HepG2 (cell line): ENCODE results near the gene STK10. TPM values are rescaled to one million over a fixed set of nuclear protein-coding genes. Genes with fewer than 3 reads are reported as not detected.

Experiments used
- ATAC-seq: fragments of 200-7000 bp; cut with Tn5 transposase; 3 replicates; pipeline ENCODE4 v1.9.1; 2020; ENCODE audit warnings: mild to moderate bottlenecking, moderate library complexity
- BruUV-seq: library from RNA; stranded (reverse); fragments of 400-500 nt; replicated peaks from 2 replicates; lab custom pipeline; 2021; lab: Mats Ljungman, UMichigan
- CTCF ChIA-PET: fragments of 300-600 bp; formaldehyde crosslinking; extraction: SDS; loops from one replicate; lab custom pipeline; 2021; ENCODE audit warnings: low total read pairs, inconsistent platforms, low intra/inter-chr PET ratio; lab: Yijun Ruan, JAX
- POLR2A ChIA-PET: fragments of 350-600 bp; sonication (Branson Sonifier 250); formaldehyde crosslinking; loops from one replicate; lab custom pipeline; 2020; ENCODE audit warnings: antibody characterized with exemption, inconsistent platforms; lab: Yijun Ruan, JAX
- DNase-seq: peaks from one replicate; pipeline ENCODE4 v3.0.0-alpha.2; 2015; ENCODE audit warnings: low spot score
- FAIRE-seq: peaks from 3 replicates; lab custom pipeline; 2011; peaks lifted over from hg19 to GRCh38; lab: Jason Lieb, UNC
- H2AFZ ChIP-seq: one replicate; pipeline ENCODE4 v1.6.1; 2011; ENCODE audit warnings: low read length, inconsistent platforms
- H3K27ac ChIP-seq: fragments of 300-600 bp; 3 replicates; pipeline ENCODE4 v1.8.0; 2011; ENCODE audit warnings: mixed run types, mild to moderate bottlenecking, mixed read lengths, low read length, inconsistent platforms; ENCODE audit not compliant: insufficient read depth; ENCODE audit errors: extremely low read length
- H3K27me3 ChIP-seq, 2 experiments: fragments of 200-600 bp in 1 of 2; 2 replicates in 1 of 2; 3 replicates in 1 of 2; pipeline versions ENCODE4 v1.6.0 to v1.8.0; 2011; ENCODE audit warnings: low read length in 2 of 2, mild to moderate bottlenecking in 2 of 2, moderate library complexity in 2 of 2, inconsistent platforms in 1 of 2; ENCODE audit not compliant: insufficient read depth in 2 of 2, control insufficient read depth in 1 of 2
- H3K36me3 ChIP-seq, 2 experiments: fragments of 200-600 bp in 1 of 2; replicated peaks in 1 of 2; 2 replicates in 1 of 2; 3 replicates in 1 of 2; pipeline versions ENCODE4 v1.5.1 to v1.8.0; 2011; ENCODE audit warnings: low read length in 2 of 2, inconsistent platforms in 1 of 2; ENCODE audit not compliant: insufficient read depth in 2 of 2, control insufficient read depth in 1 of 2
- H3K4me1 ChIP-seq: 2 replicates; pipeline ENCODE4 v1.5.1; 2012; ENCODE audit warnings: low read length, inconsistent platforms; ENCODE audit not compliant: insufficient read depth
- H3K4me2 ChIP-seq: 2 replicates; pipeline ENCODE4 v1.6.0; 2011; ENCODE audit warnings: low read depth, low read length, inconsistent platforms
- H3K4me3 ChIP-seq, 3 experiments: fragments of 200-600 bp in 1 of 3; sonication (generic), shearing (Covaris generic) in 1 of 3; replicated peaks in 1 of 3; 2 replicates each; pipeline ENCODE4 v1.5.1; 2011 to 2016; ENCODE audit warnings: low read length in 3 of 3, inconsistent platforms in 2 of 3, low read depth in 2 of 3, mild to moderate bottlenecking in 2 of 3, control low read depth in 1 of 3, mixed read lengths in 1 of 3; ENCODE audit not compliant: insufficient read depth in 1 of 3
- H3K79me2 ChIP-seq: one replicate; pipeline ENCODE4 v1.6.1; 2011; ENCODE audit warnings: low read length, inconsistent platforms; ENCODE audit not compliant: insufficient read depth
- H3K9ac ChIP-seq: 2 replicates; pipeline ENCODE4 v1.6.0; 2011; ENCODE audit warnings: mild to moderate bottlenecking, low read depth, low read length, inconsistent platforms; ENCODE audit not compliant: insufficient read depth
- H3K9me3 ChIP-seq: 2 replicates; pipeline ENCODE4 v1.5.1; 2012; ENCODE audit warnings: mild to moderate bottlenecking, low read length
- H4K20me1 ChIP-seq: 2 replicates; pipeline ENCODE4 v1.6.0; 2011; ENCODE audit warnings: inconsistent platforms, mild to moderate bottlenecking, low read length, moderate library complexity; ENCODE audit not compliant: insufficient read depth
- AKNA ChIP-seq: sonication (generic); formaldehyde crosslinking; IDR thresholded peaks from 2 replicates; pipeline ENCODE4 v1.4.0; 2020; ENCODE audit warnings: missing genetic modification reagents, borderline replicate concordance
- MAFG ChIP-seq: sonication (generic); formaldehyde crosslinking; IDR thresholded peaks from 2 replicates; pipeline ENCODE4 v1.5.1; 2020; ENCODE audit warnings: mild to moderate bottlenecking, missing genetic modification reagents
- NFYC ChIP-seq: IDR thresholded peaks from 2 replicates; pipeline ENCODE4 v1.6.1; 2016; ENCODE audit warnings: missing genetic modification reagents, missing compliant biosample characterization
- NR2F1 ChIP-seq, 2 experiments: fragments of 450-650 bp in 1 of 2; formaldehyde crosslinking in 1 of 2; IDR thresholded peaks; 2 replicates each; pipeline versions ENCODE4 v1.5.0 to v1.6.1; 2016 to 2020; ENCODE audit warnings: mild to moderate bottlenecking in 1 of 2, missing compliant biosample characterization in 1 of 2, missing genetic modification reagents in 1 of 2, moderate library complexity in 1 of 2
- PHF20 ChIP-seq: sonication (generic); formaldehyde crosslinking; IDR thresholded peaks from 2 replicates; pipeline ENCODE4 v1.5.0; 2020; ENCODE audit warnings: mild to moderate bottlenecking, missing genetic modification reagents
- PLRG1 ChIP-seq: fragments of 450-650 bp; conservative IDR thresholded peaks from 2 replicates; pipeline ENCODE4 v1.6.1; 2016
- SOX6 ChIP-seq, 2 experiments: fragments of 450-650 bp in 1 of 2; sonication (generic) in 1 of 2; formaldehyde crosslinking in 1 of 2; IDR thresholded peaks; 2 replicates each; pipeline versions ENCODE4 v1.4.0 to v1.6.1; 2017 to 2020; ENCODE audit warnings: antibody characterized with exemption in 1 of 2, mild to moderate bottlenecking in 1 of 2, missing genetic modification reagents in 1 of 2
- ZNF180 ChIP-seq: sonication (generic); formaldehyde crosslinking; IDR thresholded peaks from 2 replicates; pipeline ENCODE4 v1.4.0; 2020; ENCODE audit warnings: low read depth, missing genetic modification reagents, borderline replicate concordance
- ZNF260 ChIP-seq: sonication (generic); formaldehyde crosslinking; IDR thresholded peaks from 2 replicates; pipeline ENCODE4 v1.4.0; 2020; ENCODE audit warnings: missing genetic modification reagents, low read depth, mild to moderate bottlenecking, borderline replicate concordance
- ZNF44 ChIP-seq: sonication (generic); formaldehyde crosslinking; IDR thresholded peaks from 2 replicates; pipeline ENCODE4 v1.5.1; 2020; ENCODE audit warnings: mild to moderate bottlenecking, missing genetic modification reagents
- ZNF737 ChIP-seq: sonication (generic); formaldehyde crosslinking; IDR thresholded peaks from 2 replicates; pipeline ENCODE4 v1.5.0; 2020; ENCODE audit warnings: missing genetic modification reagents, mild to moderate bottlenecking, borderline replicate concordance
- ZNF781 ChIP-seq: sonication (generic); formaldehyde crosslinking; IDR thresholded peaks from 2 replicates; pipeline ENCODE4 v1.5.1; 2020; ENCODE audit warnings: borderline replicate concordance, mild to moderate bottlenecking, missing genetic modification reagents; ENCODE audit errors: not compliant biosample characterization
- WGBS: methylation state at CpG from one replicate; pipeline ENCODE4 v1.1.6; 2017; ENCODE audit warnings: low lambda C conversion rate; 5-methylcytosine and 5-hydroxymethylcytosine counted together
- in situ Hi-C: cut with HindIII; loops from 2 replicates; pipeline ENCODE4 v1.10.0; 2017; ENCODE audit warnings: low pct_unique_long_range_greater_than_20kb; ENCODE audit not compliant: extremely low pct_ligation_motif_present
- intact Hi-C: fragments of 100-400 bp; cut with micrococcal nuclease; formaldehyde crosslinking; loops from one replicate; pipeline ENCODE4 v1.10.0; 2022; ENCODE audit not compliant: unreplicated experiment
- polyA plus RNA-seq, 8 experiments: library from polyadenylated mRNA; depleted of rRNA in 3 of 8; stranded (reverse) in 7 of 8; unstranded in 1 of 8; fragments of >200 nt; fragmentation: Illumina TruSeq in 4 of 8; extraction: Trizol in 4 of 8; gene quantifications; 2 replicates each; pipeline versions ENCODE4 v1.2.1 to v1.2.3, GENCODE V29; 2011 to 2016; ENCODE audit warnings: low read depth in 4 of 8, missing spikeins in 1 of 8, mixed read lengths in 1 of 8; ENCODE audit not compliant: insufficient read depth in 1 of 8
- total RNA-seq, 5 experiments: library from RNA; depleted of rRNA; stranded (reverse); fragments of >200 nt; fragmentation: Illumina TruSeq; extraction: Trizol; gene quantifications; 2 replicates each; pipeline ENCODE4 v1.2.3, GENCODE V29; 2016; ENCODE audit warnings: low read depth in 1 of 5

Gene STK10
- total and polyA plus RNA-seq, 2 of the 13 experiments (the other 11 are each of a cell fraction or from before 2014, with no cell fraction given) = 7.0 to 7.2 TPM

- BruUV-seq = no TSS peak
- H3K36me3 ChIP-seq = no peaks in the 10 kb centered on the region
- ChIA-PET POLR2A (interaction anchor here (1.1 to 1.5 kb wide), 2 partner anchors 13 to 24 kb away, joined by 3 to 4 read pairs; no protein-coding TSS in a partner anchor), CTCF (no interaction called here)
- no peaks in the 10 kb centered on the region for H3K27me3 ChIP-seq
- TF ChIP-seq ZNF180 = no peak
- TF ChIP-seq NFYC (CRISPR knock-in tag) = no peak
- no peak for TF ChIP-seq SOX6 (IDR thresholded peaks at IDR 0.05)
- TF ChIP-seq SOX6 (CRISPR knock-in tag; IDR thresholded peaks at IDR 0.05) = no peak
- no peak for TF ChIP-seq MAFG
- H3K4me2 ChIP-seq = peak overlapping the region; percentile 70
- H3K9ac ChIP-seq = no peak overlapping the region
- peaks cover 3% of the 10 kb centered on the region for H3K79me2 ChIP-seq
- no peak for ATAC-seq
- in situ Hi-C loops (no loop called here), intact Hi-C loops (no loop called here)
- peak overlapping the region in 1 of 3 experiments; percentile 35; a peak in 2 of 6 replicates for H3K4me3 ChIP-seq
- no peaks in the 10 kb centered on the region for H4K20me1 ChIP-seq
- no peaks in the 10 kb centered on the region for H3K9me3 ChIP-seq
- no peak for DNase-seq
- H3K27ac ChIP-seq = peak overlapping the region; percentile 25
- FAIRE-seq = no peak
- 77% methylated on average over 14 of the region's 18 CpGs for WGBS
- peaks cover 43% of the 10 kb centered on the region for H3K4me1 ChIP-seq
- no peak overlapping the region for H2AFZ ChIP-seq
Observed at GRCh38 chr5:172178301-172178987, 9.6 kb downstream of the STK10 start.

GRCh38 chr5:172177176-172177575 lies 10.8 kb downstream of the STK10 start:
- Histone ChIP-seq H3K27ac (no peak overlapping the region), H3K27me3 (no peaks in the 10 kb centered on the region), H3K4me1 (peaks cover 44% of the 10 kb centered on the region), H3K9ac (no peak overlapping the region), H4K20me1 (no peaks in the 10 kb centered on the region), H3K36me3 (no peaks in the 10 kb centered on the region), H3K9me3 (no peaks in the 10 kb centered on the region), H3K4me3 (no peak overlapping the region), H3K79me2 (peaks cover 3% of the 10 kb centered on the region), H3K4me2 (no peak overlapping the region), H2AFZ (no peak overlapping the region)
- no peak for ATAC-seq
- DNase-seq = no peak
- no peak for FAIRE-seq
- BruUV-seq = no TSS peak
- WGBS = 93% methylated on average over 7 of the region's 7 CpGs
- intact Hi-C loops (no loop called here), in situ Hi-C loops (no loop called here)
- POLR2A ChIA-PET = no interaction called here
- CTCF ChIA-PET = no interaction called here
- TF ChIP-seq AKNA = no peak
- no peak for TF ChIP-seq ZNF781 (CRISPR knock-in tag)
- TF ChIP-seq PHF20 = no peak
- TF ChIP-seq ZNF260 (CRISPR knock-in tag) = no peak
- TF ChIP-seq ZNF737 = no peak
- no peak for TF ChIP-seq NR2F1 (CRISPR knock-in tag; IDR thresholded peaks at IDR 0.05)
- TF ChIP-seq ZNF44 (CRISPR knock-in tag) = no peak
- no peak for TF ChIP-seq PLRG1
